Activated T-helper 1 cell treated with anti-CD3 and anti-CD28 coated beads, Interleukin-2, amount 50 U/mL, for 16 hours (primary cell): Measurements from ENCODE around the gene SYNRG.

ENCODE experiments used
- DNase-seq, 2 donors: peaks; one replicate each; pipeline ENCODE4 v3.0.0-alpha.2; 2020; ENCODE audit warnings: low read depth in 1 of 2, low spot score in 1 of 2

The SYNRG gene

GRCh38 chr17:37604556-37604955 is 4.7 kb downstream of the SYNRG start:
- no peak for DNase-seq

- no peak for DNase-seq
Measured at GRCh38 chr17:37598145-37598544, 11.1 kb downstream of the SYNRG start.

- DNase-seq = no peak
Measured at GRCh38 chr17:37592291-37592690, 16.9 kb downstream of the SYNRG start.

GRCh38 chr17:37585066-37585465 is 24.2 kb downstream of the SYNRG start:
- no peak for DNase-seq

- DNase-seq = no peak
Measured at GRCh38 chr17:37576281-37576680, 32.9 kb downstream of the SYNRG start.

GRCh38 chr17:37574427-37574826 is 34.8 kb downstream of the SYNRG start:
- no peak for DNase-seq

- no peak for DNase-seq
Measured at GRCh38 chr17:37571674-37572073, 37.5 kb downstream of the SYNRG start.

GRCh38 chr17:37570527-37571093 is 38.6 kb downstream of the SYNRG start:
- no peak for DNase-seq

- no peak for DNase-seq
Measured at GRCh38 chr17:37568350-37569053, 40.7 kb downstream of the SYNRG start.

GRCh38 chr17:37567538-37567937 is 41.7 kb downstream of the SYNRG start:
- no peak for DNase-seq

GRCh38 chr17:37567137-37567536 is 42.1 kb downstream of the SYNRG start:
- no peak for DNase-seq

GRCh38 chr17:37564252-37564651 is 45.0 kb downstream of the SYNRG start:
- no peak for DNase-seq

- no peak for DNase-seq
Measured at GRCh38 chr17:37562016-37562745, 47.0 kb downstream of the SYNRG start.

- no peak for DNase-seq
Measured at GRCh38 chr17:37558299-37558698, 50.9 kb downstream of the SYNRG start.

GRCh38 chr17:37557482-37557881 is 51.7 kb downstream of the SYNRG start:
- DNase-seq = no peak

- DNase-seq = no peak
Measured at GRCh38 chr17:37555386-37555785, 53.8 kb downstream of the SYNRG start.

- no peak for DNase-seq
Measured at GRCh38 chr17:37553401-37553966, 55.7 kb downstream of the SYNRG start.

GRCh38 chr17:37551788-37552187 is 57.4 kb downstream of the SYNRG start:
- no peak for DNase-seq

GRCh38 chr17:37547986-37548385 is 61.2 kb downstream of the SYNRG start:
- no peak for DNase-seq

GRCh38 chr17:37546302-37546701 is 62.9 kb downstream of the SYNRG start:
- no peak for DNase-seq

GRCh38 chr17:37545486-37545885 is 63.7 kb downstream of the SYNRG start:
- no peak for DNase-seq

- no peak for DNase-seq
Measured at GRCh38 chr17:37543637-37544052, 65.6 kb downstream of the SYNRG start.
